ENCODE measurements around the gene NTM.
A peak's percentile ranks its signal among the peaks of the same experiment; 100 is the strongest.

The NTM gene

DNA sequence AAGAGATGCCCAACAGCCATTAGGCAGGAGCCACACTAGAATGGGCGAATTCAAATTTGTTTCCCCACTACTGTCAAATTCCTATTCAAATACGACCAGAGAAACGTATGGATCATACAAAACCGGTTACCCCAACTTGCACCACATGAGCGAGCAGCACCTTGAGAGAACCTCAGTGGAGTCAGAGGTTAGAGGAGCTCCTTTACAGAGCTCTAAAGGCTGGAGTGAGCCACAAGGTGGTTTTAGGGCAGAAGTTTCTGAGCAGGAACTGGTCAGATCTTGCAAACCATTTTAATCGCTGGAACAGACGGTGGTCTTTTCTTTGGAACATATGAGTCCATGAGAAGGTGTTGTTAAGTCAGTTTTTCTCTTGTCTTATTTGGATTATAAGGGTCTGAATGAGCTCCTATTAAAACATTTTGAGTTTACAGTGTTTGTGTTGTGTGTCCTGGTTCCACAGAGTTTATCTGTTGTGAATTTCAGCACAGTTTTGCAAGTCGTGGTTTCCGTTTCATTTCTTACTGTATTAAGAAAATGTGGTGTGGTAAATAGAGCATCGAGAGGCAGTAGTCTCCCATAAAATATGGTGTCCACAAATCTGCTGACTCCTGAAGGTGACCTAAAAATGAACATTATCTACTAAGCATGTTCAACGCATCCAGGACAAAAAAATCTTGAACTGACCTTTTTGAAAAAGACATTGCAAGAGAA lies 471.7 kb downstream of the NTM start:
- DNase-seq, result no peak

DNA sequence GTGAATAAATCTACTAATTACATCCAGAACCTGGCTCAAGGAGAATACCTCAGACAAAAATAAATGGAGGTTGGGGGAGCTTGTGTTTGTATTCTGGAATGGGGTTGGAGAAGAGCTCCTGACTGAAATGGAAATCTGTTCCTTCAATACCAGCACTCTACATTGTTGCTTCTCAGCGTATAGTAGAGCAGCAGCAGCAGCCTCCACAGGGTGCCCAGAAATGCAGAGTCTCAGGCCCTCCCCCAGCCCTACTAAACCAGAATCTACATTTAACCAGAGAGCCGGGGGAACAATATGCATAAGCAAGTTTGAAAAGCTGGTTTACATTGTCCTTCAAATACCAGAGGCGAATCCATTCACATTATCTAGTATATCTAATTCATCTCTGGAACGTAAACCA lies 474.8 kb downstream of the NTM start:
- DNase-seq, result no peak

DNA sequence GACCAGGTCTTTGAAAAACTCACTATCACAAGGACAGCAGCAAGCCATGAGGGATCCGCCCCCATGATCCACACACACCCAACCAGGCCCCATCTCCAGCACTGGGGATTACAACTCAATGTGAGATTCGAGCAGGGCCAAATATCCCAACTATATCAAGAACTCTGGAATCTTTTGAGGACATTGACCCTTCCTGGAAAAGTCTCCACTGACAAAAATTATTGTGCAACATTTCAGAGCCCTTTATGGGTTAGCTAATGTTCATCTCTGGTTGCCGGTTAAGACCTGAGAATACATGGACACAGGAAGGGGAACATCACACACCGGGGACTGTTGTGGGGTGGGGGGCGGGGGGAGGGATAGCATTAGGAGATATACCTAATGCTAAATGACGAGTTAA lies 479.1 kb downstream of the NTM start:
- no peak for DNase-seq

DNA sequence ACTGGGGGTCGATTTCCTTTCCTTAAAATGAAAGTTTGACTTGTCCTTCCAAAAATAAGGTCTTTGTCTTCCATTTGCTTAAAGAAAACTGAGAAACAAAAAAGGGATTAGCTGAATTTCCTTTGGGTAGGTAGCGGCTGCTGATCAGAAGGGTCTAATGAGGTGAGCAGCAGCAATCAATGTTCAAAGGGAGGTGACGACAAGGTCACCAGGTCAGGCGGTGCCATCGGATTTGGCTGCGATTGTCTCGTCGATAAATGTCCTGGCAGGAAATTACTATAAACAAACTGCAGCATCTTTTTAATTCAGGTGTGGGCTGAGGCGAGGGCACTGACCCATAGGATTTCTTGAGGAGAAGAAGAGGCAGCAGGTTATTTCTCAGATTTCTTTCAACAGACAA lies 480.1 kb downstream of the NTM start:
- no peak for DNase-seq

DNA sequence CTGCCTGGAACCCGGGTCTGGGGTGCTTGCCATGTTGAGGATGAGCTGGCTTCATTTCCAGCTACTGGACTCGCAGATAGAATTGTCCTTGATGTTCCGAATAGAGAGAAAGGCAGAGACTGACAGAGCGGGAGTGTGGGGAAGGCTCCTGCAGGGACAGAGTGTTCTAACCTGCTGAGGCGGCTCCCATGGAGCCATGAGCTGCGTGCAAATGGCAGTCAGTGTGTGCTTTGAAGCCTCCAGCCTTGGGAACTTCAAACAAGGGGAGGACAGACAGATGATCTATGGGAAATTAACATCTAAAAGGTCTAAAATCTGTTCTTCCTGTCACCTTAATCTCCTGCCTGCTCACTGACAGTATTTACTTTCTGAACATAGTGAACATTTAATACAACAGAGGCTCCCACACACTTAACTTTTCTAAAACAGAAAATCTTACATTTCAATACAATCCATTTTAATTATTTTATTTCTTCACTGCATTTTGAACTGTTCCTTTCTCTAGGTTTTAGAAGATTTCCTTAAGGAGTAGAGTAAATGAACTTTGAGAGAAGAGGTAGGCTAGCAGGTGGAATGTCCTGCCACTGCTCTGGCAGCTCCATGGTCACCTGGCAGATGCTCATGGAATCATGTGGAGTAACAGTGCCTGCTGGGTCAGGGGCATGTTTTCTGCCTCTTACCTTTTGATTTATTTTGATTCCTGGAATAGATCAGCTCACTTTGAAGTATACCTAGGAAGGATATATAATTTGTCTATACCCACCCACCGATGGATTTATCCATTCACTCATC lies 481.7 kb downstream of the NTM start:
- no peak for DNase-seq

DNA sequence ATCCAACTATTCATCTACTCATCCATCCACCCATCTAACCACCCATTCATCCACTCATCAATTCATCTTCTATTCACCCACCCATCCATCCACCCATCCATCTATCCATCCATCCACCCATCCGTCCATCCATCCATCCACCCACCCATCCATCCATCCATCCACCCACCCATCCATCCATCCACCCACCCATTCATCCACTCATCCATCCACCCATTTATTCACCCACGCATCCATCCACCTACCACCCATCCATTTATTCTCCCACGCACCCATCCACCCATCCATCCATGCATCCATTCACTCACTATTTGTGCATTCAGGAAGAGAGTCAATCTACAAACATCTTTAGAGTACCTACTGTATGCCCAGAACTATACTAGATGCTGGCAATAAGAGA lies 482.3 kb downstream of the NTM start:
- DNase-seq, result no peak

DNA sequence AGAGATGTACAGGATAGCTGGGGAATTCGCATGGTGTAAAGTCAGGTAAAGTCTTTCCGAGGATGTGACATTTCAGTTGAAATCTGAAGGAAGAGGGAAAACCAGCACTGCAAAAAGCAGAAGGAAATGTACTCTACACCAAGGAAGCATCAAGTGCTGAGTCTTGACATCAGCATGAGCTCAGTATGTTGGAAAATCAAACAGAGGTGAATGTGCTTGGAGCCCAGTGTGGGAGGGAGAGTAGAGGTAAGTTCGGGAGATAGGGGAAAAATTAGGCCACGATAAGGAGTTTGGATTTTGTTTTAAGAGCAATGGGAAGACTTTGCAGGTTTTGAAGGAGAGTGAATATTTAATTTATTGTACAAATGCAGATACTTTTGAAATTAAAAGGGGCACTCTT lies 484.0 kb downstream of the NTM start:
- no peak for DNase-seq

DNA sequence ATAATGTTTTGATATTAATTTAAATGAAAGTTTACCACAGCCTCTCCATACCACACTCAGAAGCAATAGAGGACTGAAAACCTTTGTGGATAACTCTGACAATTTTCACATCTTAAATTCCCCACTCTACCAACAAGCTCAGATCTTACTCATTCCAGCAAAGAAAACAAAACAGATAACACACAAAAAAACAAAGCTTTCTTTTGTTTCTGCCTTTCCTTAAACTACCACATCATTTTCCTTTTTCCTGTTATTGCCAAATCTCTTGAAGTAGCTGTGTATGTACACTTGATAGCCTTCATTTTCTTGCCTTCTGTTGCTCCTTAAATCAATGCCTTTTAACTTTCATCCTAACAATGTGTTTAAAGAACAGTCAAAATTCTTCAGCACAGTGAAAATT lies 484.9 kb downstream of the NTM start:
- DNase-seq, result no peak

DNA sequence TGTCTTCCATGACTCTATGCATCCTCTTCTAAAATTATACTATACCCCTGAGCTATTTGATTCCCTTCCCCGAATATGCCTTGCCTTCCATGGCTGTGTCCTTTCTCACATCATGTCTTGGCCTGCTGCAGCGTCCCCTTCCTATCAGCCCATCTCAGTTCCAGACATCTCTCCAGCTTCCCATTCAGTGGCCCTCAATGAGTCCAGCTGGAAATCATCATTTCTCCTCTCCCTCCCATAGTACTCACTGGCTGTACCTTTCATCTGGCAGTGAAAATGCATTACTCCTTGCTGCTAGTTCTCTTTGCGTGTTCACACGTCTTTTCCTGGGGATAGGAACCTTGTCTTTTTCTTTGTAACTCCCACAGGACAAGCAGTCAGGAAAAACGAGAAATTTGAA lies 486.8 kb downstream of the NTM start:
- DNase-seq, result no peak

DNA sequence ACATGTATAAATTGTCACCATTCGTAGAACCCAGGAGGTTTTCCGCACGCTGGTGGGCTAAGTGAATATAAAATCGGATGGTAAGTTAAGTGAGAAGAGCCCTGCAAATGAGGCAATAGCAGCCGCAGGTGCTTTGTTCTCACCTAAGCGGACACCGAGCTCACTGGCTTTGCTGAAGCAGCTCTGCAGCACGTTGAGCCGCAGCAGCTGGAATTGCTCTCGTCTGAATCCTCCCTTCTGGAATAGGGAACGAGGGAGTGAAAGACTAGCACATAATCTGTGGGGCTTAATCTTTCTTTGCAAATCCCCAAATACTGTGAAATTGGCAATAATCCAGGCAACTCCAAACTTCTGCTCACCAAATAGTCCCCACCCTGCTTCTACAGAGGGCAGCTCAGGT lies 488.1 kb downstream of the NTM start:
- no peak for DNase-seq

DNA sequence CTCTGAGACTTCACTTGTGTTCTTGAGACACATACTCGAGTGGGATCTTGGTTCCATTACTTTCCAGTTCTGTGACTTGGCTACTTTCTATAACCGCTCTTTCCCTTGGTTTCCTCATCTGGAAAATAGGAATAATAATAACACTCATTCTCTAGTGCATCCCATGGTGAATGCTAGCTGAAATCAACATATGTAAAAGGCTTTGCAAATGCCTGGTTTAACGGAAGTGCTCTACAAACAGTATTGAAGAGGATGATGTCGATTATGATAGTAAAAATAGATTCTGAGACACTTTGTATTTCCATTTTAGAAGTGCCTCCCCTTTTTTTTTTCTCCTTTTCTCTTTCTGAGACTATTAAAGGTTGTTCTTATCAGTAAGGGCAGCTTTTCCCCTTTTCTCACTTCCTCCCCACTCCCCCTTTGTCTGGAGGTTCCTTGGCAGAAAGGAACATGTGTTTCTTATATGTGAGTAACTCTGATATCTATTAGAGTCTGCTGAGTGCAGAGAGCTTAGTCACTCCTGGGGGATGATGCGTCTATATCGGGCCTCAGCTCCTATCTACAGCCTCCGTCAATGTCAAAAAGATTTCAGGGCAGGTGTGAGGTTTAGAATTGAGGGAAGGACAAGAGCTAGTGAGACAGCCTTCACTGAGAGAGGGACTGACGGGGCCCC lies 489.3 kb downstream of the NTM start:
- DNase-seq, result no peak

DNA sequence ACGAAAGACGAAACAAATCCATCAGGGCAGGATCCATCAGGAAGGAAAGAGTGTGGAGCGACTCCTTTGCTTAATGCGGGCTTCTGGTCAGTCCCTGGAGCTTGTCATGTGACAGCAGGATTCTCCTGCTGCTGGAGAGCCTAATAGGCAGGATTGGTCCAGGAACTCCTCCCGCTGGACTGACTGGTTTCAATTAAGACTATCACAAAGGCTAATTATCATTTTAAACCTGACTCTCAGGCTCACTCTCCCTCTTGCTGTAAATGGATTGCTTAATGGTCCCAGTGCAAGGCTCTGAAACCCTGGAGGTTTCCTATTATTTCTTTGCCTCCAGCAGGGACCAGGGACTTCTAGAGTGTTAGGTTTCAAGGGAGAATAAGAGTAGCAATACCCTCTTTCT lies 493.8 kb downstream of the NTM start:
- DNase-seq, result no peak

DNA sequence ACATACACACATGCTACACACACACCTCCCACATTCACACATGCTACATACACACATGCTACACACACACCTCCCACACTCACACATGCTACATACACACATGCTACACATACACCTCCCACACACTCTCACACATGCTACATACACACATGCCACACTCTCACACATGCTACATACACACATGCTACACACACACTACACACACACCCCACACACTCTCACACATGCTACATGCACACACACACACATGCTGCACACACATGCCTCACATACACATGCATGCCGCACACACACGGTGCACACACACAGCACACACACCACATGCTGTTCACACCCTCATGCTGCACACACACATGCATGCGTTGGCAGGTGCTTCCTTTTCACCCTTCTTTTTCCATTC lies 495.4 kb downstream of the NTM start:
- DNase-seq, result no peak

DNA sequence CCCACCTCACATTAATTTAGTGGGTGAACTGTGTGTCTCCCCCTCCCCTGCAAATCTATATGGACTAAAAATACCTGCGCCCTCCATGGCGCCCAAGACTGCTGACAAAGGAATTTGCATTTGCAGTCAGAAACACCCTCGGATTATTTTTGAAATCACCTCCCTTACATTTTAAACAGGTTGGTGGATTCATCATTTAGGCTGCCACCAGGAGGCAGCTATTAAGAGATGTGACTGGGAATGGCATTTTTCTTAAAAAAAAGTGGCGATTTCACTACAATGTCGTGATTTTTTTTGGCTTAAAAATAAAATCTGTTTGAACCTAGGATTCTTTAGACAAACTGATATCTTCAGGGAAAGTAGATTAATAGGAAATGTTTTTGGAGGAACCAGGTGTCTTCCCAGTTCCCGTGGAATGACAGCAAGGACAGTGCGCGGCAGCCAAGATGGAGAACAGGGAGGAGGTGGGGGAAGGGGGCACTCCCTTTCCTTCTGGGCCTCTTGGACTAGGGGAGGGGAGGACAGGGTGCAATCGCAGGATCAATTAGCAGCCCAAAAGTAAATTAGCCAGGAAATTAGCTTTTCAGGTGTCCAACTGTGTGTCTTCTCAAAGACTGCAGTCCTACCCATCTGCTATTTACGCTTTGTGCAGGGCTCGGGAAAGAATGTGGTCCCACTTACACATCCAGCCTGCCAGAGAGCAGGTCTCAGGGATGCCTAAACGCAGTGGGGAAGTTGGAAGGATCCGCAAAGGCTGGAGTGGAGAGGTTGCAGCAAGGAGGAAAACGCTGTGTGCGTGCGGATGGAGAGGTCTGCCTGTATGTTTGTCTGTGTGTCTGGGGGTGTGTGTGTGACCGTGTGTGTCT lies 496.4 kb downstream of the NTM start:
- no peak for DNase-seq

DNA sequence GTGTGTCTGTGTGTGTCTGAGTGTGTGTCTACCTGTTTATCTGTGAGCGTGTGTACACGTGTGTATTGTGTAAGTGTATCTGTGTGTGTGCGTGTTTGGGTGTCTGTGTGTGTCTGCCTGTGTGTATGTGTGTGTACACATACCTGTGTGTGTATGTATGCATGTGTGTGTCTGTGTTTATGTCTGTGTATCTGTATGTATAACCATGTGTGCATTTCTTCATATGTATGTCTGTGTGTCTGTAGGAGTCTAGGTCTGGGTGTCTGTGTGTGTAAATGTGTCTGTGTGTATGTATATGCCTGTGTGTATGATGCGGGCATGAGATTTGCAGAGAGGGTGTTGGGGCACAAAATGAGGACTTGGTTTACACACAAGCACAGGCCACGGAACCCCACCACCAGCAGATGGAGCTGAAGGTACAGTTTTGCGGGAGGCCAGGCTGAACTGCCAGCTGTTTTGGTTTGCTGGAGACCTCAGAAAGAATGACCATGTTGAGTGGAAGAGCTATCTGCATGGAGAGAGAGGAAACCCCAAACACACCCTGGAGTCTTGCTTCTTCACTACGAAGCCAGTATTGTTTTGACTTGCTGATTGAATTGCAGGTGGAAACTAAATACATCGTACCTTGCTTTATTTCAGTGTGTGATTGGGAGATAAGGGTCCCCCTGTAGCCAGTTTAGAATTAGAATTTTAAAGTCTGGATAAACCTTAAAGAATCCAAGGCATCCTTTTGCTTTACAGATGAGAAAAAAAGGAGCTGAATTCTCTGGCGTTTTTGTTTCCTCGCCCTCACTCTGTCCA lies 497.2 kb downstream of the NTM start:
- DNase-seq, result peak; percentile 73

DNA sequence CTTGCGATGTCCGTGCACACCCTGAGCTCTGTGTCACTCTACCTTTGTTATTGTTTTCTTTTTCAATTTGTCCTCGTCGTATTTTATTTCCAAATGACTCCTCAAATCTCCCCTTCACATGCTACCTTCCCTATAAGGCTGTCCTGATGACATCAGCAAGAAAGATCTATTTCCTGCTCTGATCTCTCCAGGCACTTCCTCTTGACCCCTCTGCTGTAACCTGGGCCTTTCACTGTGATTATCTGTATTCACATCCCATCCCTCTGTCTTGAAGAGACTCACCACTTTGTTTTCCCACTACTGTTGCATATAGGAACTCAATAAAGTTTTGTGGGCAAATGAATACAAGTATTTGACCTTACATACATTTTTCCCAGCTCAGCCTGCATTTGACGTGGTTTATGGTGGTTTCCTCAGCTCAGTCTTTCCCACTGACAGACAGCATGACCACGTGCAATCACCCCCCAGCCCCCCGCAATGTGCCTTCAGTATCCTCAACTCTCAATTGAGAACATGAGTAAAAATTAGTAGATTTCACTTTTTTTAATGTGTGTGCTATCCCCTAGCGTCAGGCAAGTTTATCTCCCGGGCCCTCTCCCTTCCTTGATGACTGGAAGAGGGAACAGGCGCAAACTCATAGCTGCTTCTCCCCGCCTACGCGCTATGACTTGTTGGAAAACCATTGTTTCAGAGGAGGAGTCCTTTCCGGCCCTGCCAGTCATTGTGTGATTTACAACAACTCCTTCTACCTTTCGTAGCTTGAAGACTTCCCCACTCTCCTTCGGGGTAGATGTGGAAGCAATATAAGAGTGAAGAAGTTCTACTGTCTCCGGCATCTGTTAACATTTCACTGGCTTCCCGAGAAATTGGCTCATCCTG lies 498.5 kb downstream of the NTM start:
- no peak for DNase-seq

DNA sequence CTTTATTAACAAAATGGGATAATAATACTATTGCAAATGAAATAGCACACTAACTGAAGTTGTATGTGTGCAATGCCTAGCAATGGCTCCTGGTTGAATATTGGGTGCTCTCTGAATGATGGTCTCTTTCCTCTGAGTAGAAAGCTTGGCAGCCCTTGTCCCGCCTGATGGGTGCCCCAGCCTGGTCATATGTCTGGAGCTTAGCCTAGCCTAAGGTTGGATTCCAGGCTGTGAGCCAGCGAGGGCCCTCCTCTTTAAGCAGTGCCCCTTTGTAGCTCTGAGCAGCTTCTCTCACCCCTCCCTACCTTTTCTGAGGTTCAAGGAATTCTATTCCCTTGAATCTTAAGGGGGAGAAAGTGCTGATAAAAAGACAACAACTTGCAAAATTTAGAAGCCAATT lies 499.9 kb downstream of the NTM start:
- no peak for DNase-seq

DNA sequence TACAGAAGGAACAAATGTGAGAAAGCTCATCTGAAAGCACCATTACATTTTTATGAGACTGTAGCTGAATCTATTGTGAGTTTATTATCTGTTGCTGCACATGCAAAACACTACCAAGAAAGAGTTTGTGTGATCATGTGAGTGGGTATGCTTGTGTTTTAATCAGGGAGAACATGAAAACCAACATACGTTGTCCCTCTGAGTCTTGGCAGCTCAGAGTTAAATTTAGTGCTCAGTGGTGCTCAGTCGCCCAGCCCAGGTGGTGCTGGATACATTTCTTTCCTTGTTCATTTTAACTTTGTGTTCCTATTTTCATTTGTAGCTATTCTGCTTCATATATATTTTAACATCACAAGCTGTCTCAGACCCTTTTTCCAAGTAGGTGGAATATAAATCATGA lies 500.6 kb downstream of the NTM start:
- no peak for DNase-seq

DNA sequence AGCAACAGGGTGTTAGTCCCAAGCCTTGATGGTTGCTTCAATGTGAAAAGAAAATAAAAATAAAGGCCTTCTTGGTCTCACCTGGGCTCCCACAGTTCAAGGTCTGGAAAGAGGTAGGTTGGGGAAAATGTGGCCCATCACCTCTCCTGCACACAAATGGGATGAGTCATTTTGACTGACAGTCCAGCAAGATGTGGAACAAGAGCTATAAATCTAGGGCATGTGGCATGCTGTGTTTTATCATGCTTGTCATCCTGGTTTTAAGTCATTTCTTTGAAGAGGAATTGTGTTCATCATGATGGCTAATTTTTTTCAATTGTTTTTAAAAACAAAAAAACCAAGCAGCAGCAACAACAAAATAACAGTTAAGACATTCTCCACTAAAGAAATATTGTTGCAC lies 503.7 kb downstream of the NTM start:
- no peak for DNase-seq

DNA sequence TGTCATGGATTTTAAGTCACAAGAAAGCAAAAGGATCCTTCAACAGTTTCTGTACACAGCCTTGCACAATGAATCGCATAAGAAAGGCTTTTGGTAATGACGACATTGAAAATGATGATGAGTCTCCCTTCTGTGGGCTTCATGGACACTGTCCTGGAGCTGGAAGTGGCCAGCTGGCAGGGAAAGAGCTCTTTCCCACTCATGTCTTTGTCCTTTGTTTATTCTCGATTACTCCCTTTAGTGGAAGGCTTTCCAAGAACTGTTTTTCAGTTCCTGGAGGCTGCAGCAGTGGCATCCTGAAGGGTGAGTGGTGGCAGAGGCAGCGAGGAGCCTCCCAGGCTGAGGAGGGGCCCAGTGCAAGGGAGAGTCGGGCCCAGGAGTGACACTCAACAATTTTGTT lies 505.2 kb downstream of the NTM start:
- no peak for DNase-seq

DNA sequence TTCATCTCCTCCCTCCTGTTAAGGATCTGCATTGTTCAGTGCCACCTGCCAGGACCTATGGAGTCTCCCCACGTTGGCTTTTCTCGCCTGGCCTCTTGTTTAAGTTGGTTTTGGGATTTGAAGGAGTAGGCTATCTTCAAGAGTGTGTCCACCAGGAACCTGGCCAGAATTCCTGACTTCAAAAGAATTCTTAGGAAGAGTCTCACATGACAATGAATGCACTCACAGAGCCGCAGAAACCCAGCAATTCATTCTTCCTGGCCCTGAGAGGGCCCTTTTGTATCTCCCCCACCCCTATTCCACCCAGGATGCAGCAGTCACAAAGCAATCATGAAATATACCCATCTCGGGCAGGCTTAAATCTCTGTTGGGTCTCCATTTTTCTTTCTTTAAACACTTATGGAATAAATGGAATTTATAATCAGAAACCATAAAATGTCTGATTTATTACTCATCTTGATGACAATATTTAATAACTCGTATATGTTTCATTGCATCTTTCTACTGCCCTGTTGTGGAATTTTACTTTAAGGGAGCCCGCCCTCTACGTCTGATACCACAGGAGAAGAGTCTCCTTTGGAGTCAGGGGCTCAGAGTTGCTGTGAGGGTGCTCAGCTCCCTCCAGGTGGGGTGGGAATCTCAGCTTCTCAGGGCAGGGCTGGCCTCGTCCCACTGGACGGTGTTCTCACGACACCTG lies 507.0 kb downstream of the NTM start:
- DNase-seq, result no peak

Data from NCI-H510A treated with DMSO at 0.1 percent for 48 hours (cell line).